ENCODE results near the gene TNFAIP8.

TNFAIP8 gene

GRCh38 chr5:119355685-119356611, at the start of gene TNFAIP8:
TSS of gene TNFAIP8 (plus strand) at chr5:119356019. CDS start at chr5:119356091, 72 bp downstream.
- peak; percentile 90 for DNase-seq

GRCh38 chr5:119307170-119307569, 48.6 kb upstream of the TNFAIP8 start:
- no peak for DNase-seq

DNA sequence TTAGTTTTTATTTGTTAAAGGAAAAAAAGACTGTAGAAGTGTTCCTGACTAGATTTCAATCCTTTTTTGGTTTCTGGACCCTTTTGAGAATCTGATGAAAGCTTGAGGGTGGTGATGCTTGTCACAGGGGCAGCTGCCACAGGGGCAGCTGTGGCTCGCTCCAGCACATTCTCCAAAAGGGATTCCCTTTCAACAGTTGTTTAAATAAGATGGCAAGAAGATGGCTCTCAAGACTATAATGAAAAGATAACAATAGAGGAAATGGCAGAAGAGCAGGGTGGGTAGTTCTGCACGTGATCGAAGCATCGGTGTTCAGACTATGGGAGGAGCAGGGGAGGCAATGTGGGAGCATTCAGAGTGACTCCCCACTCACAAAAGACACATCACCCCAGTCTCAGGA, 46.5 kb upstream of the TNFAIP8 start:
- DNase-seq: no peak

DNA sequence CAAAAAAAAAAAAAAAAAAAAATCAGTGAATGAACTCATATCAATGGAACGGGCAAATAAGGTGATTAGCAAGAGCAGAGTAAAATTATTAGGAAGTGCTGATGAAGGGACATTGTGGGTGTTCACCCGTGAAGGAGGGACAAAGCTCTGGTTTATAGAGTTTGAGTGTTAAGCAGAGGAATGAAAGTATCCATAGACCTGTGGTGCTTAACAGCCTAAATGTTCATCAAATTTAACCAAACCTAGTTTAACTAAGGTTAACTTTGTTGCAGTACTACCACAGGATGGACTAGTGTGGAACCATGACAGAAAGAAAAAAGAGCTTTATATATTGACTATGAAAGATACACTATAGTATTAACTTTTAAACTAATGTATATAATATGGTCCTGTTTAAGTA, 44.1 kb upstream of the TNFAIP8 start:
- DNase-seq: no peak

DNA sequence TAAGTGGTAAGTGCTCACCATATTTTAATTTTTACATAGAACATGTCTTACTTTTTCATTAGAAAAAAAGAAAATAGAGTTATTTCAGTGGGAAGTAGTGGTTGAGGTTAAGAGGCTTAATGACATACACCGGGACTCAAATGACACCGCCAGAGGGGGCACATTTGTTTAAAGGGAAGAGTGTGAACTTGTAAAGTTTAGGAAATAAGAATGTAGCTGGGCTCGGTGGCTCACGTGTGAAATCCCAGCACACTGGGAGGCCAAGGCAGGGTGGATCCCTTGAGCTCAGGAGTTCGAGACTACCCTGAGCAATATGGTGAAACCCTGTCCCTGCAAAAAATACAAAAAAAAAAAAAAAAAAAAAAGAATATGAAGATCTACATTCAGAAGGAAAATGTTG, 43.4 kb upstream of the TNFAIP8 start:
- DNase-seq: no peak

- peak; percentile 56 for DNase-seq
These were observed 42.6 kb upstream of the TNFAIP8 start for GRCh38 chr5:119313197-119313596.

DNA sequence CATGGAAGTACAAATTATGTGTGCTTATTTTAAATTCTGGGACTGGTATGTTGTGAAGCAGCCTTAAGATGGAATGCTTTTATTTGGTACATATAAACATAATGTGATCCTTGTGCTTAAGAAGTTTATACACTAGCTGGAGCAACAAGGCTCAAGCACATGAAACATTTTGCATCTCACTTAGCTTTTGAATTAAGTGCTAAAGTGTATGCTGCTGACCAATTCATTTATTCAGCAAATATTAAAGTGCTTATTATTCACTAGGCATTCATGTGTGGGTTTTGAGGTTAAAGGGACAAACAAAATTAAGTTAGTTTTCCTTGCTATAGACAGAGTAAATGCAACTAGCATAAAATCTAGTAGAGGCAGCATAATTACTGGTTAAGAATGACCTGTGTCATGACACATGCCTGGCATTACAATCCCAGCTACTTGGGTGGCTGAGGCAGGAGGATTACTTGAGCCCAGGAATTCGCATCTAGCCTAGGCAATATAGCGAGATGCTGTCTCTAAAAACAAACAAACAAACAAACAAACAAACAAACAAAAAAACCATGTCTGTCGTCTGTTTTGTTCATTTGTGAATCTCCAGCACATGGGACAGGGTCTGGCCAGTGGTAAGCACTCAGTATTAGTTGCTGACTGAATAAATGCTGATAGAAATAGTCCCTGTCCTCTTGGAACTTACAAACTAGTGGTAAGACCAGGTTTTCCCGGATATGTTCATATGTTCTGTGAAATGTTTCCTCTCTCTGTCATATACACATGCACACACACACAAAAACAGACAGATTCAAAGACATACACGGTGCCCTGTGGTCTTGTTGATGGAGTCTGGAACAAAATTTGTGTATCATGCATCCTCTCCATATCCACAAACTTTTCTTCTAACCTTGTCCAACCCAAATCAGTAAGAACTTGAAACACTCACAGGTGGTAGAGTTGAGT, 41.9 kb upstream of the TNFAIP8 start:
- no peak for DNase-seq

DNA sequence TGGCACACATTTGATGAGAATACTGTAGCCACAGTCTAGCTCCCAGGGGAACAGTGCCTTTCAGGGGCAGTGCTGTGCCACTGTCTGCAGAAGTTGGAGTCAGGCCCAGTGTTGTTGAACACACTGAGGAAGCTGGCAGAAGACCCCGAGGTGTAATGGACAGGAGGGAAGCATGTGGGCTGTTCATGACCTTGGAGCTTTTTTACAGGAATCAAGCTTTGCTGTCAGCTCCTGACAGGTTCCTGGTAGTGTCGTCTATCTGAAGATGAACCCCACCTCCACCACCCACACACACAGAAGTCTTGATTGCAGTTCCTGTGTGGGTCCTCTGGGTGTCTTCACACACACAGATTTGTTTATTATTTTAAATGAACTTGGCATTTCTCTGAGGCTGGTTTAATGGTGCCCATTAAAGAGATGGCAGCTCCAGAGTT, 40.3 kb upstream of the TNFAIP8 start:
- DNase-seq: peak; percentile 74

DNA sequence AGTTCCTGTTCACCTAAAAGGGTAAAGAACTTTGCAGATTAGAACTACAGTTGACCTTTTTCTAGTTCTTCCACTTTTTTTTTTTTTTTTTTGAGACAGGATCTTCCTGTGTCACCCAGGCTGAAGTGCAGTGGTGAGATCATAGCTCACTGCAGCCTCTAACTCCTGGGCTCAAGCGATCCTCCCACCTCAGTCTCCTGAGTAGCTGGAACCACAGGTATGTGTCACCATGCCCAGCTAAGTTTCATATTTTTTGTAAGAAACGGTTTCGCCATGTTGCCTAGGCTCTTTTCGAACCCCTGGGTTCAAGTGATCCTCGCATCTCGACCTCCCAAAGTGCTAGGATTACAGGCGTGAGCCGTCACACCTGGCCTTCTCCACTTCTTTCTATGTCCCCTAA, 39.7 kb upstream of the TNFAIP8 start:
- DNase-seq: peak; percentile 58

GRCh38 chr5:119316906-119317305, 38.9 kb upstream of the TNFAIP8 start:
- no peak for DNase-seq

DNA sequence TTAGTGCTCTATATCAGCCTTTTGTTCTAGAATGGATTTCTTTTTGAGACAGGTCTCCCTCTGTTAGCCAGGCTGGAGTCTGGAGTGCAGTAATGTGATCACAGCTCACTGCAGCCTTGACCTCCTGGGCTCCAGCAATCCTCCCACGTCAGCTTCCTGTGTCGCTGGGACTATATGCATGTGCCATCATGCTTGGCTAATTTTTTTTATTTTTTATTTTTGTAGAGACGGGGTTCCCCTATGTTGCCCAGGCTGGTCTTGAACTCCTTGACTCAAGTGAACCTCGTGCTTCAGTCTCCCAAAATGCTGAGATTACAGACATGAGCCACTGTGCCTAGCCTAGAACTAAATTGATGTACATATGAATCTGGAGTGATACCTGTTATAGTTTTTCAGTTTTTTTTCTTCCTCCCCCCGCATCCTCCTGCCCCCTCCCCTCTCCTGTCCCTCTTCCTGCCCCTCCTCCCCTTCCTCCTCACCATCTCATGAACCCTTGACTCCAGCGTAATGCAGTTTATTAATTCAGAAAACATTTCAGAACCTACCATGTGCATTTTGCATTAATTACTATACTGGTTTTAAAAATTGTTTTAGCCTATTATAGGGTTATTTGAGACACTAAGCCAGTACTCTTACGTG, 37.4 kb upstream of the TNFAIP8 start:
- peak; percentile 66 for DNase-seq

- no peak for DNase-seq
These were observed 36.4 kb upstream of the TNFAIP8 start for GRCh38 chr5:119319401-119319800.

DNA sequence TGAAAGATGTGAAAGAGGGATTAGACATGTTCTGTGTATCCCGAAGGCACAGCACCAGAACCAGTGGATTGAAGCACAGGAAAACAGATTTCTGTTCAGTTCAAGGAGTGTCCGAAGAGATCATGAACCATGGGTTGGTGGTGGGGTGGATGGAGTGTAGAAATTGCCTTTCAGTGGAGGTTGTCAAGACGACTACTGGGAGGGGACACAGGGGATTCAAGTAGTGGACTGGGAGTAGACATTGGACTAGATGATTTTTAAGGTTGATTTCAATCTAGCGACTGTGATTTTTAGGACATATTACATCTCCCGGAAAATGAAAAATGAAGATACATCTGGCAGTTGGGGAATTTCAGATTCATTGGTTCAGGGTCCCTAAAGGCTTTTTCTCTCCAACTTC, 35.9 kb upstream of the TNFAIP8 start:
- DNase-seq: no peak

GRCh38 chr5:119321569-119322311, 34.1 kb upstream of the TNFAIP8 start:
- DNase-seq: peak; percentile 55

GRCh38 chr5:119322312-119322947, 33.4 kb upstream of the TNFAIP8 start:
- peak; percentile 61 for DNase-seq

DNA sequence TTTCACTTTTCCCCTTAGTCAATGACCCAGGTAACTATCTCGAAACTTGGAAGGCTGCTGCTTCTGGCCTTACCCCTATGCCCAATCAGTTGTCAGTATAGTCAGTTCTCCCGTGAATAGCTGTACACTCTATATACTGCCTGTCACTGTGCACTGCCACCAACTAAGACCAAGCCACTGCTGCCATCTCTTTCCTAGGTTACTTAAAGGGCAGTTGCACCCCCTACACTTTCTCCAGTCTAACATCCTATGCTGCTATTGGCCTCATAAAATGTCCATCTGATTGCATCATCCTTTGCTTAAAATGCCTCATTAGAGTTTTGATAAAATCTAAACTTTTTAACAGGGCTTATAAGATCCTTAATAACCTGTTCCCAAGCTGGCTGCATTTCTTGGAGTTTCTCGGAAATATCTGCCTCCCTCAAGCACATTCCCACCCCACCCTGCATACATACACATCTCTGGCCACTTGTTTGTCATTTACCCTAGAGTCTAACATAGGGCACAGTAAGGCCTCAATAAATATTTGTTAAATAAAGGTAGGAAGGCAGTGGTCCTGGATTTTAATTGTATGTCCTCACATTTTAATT, 32.8 kb upstream of the TNFAIP8 start:
- DNase-seq: no peak

DNA sequence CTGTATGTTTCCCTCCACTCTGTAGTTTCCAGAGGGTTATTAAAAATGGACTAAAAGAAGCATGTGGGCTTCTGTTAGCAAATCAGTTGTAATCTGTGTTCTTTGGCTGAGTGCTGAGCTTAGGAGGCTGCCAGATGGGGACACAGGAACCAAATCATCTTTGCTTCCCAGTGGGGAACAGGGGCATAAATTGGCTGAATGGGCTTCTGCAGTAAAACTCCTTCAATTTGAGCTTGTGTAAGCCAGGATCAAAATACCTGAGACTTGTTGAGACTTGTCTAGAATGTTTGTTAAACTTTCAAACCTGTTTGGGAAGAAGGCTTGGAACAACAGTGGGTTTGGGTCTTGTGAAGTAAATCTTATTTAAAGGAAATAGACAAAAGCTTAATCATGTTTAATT, 32.2 kb upstream of the TNFAIP8 start:
- no peak for DNase-seq

DNA sequence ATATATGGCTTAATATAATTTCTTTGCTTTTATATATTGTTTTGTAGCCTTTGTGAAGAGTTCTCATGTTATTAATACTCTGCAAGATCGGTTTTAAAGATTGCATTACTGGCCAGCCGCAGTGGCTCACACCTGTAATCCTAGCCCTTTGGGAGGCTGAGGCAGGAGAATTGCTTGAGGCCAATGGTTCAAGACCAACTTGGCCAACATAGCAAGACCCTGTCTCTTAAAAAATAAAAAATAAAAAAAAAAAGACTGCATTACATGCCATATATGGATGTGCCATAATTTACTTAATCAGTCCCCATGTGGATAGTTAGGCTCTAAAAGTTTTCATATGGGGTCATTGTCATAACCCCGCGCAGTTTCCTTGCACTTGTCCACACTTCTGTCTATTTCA, 31.0 kb upstream of the TNFAIP8 start:
- DNase-seq: no peak

DNA sequence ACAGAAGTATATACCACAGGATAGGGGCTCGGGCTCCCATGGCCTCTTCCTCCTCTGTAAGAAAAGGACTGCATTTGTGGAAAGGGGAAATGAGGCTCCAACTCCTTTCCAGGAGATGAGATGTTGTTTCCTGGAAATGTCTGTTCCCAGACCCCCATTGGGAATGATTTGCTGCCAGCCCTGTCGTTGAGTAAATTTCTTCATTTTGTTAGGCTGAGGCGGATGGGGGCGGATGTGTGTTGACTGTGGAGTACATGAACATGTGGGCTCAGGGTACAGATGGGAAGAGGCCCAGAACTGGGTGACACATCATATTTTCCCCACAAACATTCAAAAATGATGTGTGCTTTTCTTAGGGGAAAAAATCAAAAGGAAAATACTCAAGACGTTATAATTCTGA, 28.8 kb upstream of the TNFAIP8 start:
- DNase-seq: no peak

GRCh38 chr5:119328753-119329602, 26.8 kb upstream of the TNFAIP8 start:
- DNase-seq: no peak
